ENCODE data around the gene EFL1.

- no peak for TF ChIP-seq CTCF (conservative IDR thresholded peaks at IDR 0.05; ENCODE audit: low read length)
- no peak for TF ChIP-seq EZH2phosphoT487 (IDR thresholded peaks at IDR 0.05; ENCODE audit: borderline replicate concordance, low read depth, low read length)
Observed at GRCh38 chr15:82159922-82160321, 102.6 kb downstream of the EFL1 start.

Data from OCI-LY7 (cell line).